SK-N-SH treated with all-trans-retinoic acid at 6 μM for 48 hours (cell line): ENCODE data around the gene GPR171.

Experiments used
- ESRRG ChIP-seq: fragments of 250-450 bp; sonication (Bioruptor Pico); IDR thresholded peaks from 2 replicates; pipeline ENCODE4 v1.6.1; 2021; ENCODE audit warnings: mild to moderate bottlenecking
- OSR1 ChIP-seq: fragments of 250-450 bp; sonication (Bioruptor Pico); IDR thresholded peaks from 2 replicates; pipeline ENCODE4 v1.8.0; 2022; ENCODE audit warnings: moderate library complexity, mild to moderate bottlenecking, inconsistent platforms
- RARB ChIP-seq: fragments of 250-450 bp; sonication (Bioruptor Pico); IDR thresholded peaks from 2 replicates; pipeline ENCODE4 v1.8.0; 2021; ENCODE audit warnings: mild to moderate bottlenecking, moderate library complexity
- ZC3H10 ChIP-seq: fragments of 250-450 bp; sonication (Bioruptor Pico); IDR thresholded peaks from 2 replicates; pipeline ENCODE4 v1.5.1; 2021; ENCODE audit warnings: mild to moderate bottlenecking, moderate library complexity
- ZFP3 ChIP-seq: fragments of 250-450 bp; sonication (Bioruptor Pico); IDR thresholded peaks from 2 replicates; pipeline ENCODE4 v1.5.0; 2020; ENCODE audit warnings: mild to moderate bottlenecking, moderate library complexity
- ZFP30 ChIP-seq: fragments of 450-650 bp; formaldehyde crosslinking; IDR thresholded peaks from 2 replicates; pipeline ENCODE4 v1.5.0; 2022; ENCODE audit warnings: mild to moderate bottlenecking, moderate library complexity

DNA sequence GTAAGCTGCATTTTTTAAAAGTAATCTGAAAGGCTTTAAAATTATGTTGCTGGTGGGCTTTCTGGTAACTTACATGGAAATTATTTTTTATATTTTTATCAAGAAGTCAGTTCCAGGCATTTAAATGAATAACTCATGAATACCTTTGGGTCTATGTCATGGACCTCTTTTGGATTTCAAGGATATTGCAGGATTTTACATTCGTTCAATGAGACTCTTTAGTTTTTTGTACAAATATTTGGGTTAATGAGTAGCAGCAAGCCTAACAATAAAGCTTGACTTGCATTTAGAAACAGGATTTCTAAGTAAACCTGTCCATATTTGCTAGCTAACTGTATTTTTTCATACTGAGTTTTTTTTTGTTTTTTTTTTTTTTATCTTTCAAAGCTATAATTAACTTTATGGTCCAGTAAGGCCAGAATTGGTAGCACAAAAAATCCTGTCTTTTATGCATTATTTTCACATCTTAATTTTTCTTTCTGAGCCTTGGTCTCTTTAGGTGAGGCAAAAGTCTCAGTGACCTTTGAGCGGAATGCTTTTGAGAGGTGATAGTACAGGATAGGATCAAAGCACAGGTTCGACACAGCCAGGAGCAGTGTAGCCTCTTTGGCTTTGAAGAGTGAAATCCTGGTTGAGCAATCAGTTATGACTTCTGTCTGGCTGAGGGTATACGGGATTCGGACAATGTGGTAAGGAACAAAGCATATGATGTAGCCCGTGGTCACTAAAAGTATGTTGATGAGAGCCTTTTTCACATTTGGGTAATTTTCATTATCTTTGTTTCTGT is 4.8 kb downstream of the GPR171 start:
- TF ChIP-seq ZFP3 (CRISPR knock-in tag): no peak
- TF ChIP-seq OSR1 (CRISPR knock-in tag): no peak
- TF ChIP-seq ZFP30 (CRISPR knock-in tag): no peak
- no peak for TF ChIP-seq ZC3H10 (CRISPR knock-in tag)
- no peak for TF ChIP-seq RARB
- TF ChIP-seq ESRRG (CRISPR knock-in tag): no peak
